Measurements from ENCODE around the gene KLHL15.

GRCh38 chrX:23945206-23945605, 81.8 kb downstream of the KLHL15 start:
- TF ChIP-seq CTCF (IDR thresholded peaks at IDR 0.05) (no peak), POLR2A (IDR thresholded peaks at IDR 0.05) (no peak), EP300 (IDR thresholded peaks at IDR 0.05) (no peak)
